GM12891 (cell line): Measurements from ENCODE around the gene KLHL25.

Experiments used
- PAX5 ChIP-seq: IDR thresholded peaks from 2 replicates; pipeline ENCODE4 v1.6.1; 2011; ENCODE audit warnings: low read length, moderate library complexity, mild to moderate bottlenecking; ENCODE audit not compliant: insufficient read depth, severe bottlenecking
- POLR2A ChIP-seq: IDR thresholded peaks from 2 replicates; pipeline ENCODE4 v1.6.1; 2011; ENCODE audit warnings: low read depth, low read length, control low read depth
- POLR2AphosphoS5 ChIP-seq: IDR thresholded peaks from 2 replicates; pipeline ENCODE4 v1.6.1; 2011; ENCODE audit warnings: low read depth, low read length, control low read depth
- SPI1 ChIP-seq: IDR thresholded peaks from 2 replicates; pipeline ENCODE4 v1.6.1; 2011; ENCODE audit warnings: low read depth, low read length, control low read depth
- TAF1 ChIP-seq: IDR thresholded peaks from 2 replicates; pipeline ENCODE4 v1.6.1; 2011; ENCODE audit warnings: low read depth, low read length, control low read depth

DNA sequence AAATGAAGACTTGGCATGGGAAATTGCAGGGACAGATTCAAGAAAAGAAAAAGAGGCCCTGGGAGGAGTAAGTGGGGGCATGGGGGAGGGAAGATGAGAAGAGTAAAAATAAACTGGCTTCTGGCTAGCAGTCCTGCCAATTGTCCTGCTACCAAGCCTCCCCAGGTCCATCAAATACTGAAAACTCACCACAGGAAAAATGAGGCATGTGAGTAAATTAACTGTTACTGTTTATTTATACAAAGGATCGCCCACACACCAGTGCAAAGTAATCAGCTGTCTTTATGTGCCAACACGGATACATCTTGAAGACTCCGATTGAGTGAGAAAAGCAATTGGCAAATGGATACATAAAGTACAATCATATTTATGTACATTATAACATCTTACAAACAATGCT lies 10.7 kb upstream of the KLHL25 start:
- TF ChIP-seq POLR2A (no peak), POLR2AphosphoS5 (no peak), PAX5 (no peak), SPI1 (no peak), TAF1 (no peak)
